ENCODE measurements around the gene RPAIN.
A peak's percentile ranks its signal among the peaks of the same experiment; 100 is the strongest.

The RPAIN gene

GRCh38 chr17:5419356-5419958 lies 525 bp upstream of the RPAIN start, which contains the start of gene NUP88:
TSS of gene NUP88 (minus strand) at chr17:5419662. CDS start at chr17:5419650, 12 bp downstream.
- POLR2A ChIA-PET = interaction anchor here (0.8 to 1.1 kb wide), 4 partner anchors 9 to 32 kb away, joined by 3 to 7 read pairs (median 4); partner anchors contain the start of gene C1QBP
- CTCF ChIA-PET = interaction anchor here (1.0 to 1.3 kb wide), 3 partner anchors 19 to 170 kb away, joined by 3 to 10 read pairs (median 4); partner anchors contain the start of gene C1QBP
- TF ChIP-seq, protein P1, sequence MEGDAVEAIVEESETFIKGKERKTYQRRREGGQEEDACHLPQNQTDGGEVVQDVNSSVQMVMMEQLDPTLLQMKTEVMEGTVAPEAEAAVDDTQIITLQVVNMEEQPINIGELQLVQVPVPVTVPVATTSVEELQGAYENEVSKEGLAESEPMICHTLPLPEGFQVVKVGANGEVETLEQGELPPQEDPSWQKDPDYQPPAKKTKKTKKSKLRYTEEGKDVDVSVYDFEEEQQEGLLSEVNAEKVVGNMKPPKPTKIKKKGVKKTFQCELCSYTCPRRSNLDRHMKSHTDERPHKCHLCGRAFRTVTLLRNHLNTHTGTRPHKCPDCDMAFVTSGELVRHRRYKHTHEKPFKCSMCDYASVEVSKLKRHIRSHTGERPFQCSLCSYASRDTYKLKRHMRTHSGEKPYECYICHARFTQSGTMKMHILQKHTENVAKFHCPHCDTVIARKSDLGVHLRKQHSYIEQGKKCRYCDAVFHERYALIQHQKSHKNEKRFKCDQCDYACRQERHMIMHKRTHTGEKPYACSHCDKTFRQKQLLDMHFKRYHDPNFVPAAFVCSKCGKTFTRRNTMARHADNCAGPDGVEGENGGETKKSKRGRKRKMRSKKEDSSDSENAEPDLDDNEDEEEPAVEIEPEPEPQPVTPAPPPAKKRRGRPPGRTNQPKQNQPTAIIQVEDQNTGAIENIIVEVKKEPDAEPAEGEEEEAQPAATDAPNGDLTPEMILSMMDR (IDR thresholded peaks at IDR 0.05; ENCODE audit: insufficient read depth, low read length, missing control alignments) = no peak
- DNase-seq (ENCODE audit: low read depth, low spot score) = peak; percentile 78
- H3K4me3 ChIP-seq (ENCODE audit: low read depth, low read length) = peak within 1 kb of the TSS; percentile 97

DNA sequence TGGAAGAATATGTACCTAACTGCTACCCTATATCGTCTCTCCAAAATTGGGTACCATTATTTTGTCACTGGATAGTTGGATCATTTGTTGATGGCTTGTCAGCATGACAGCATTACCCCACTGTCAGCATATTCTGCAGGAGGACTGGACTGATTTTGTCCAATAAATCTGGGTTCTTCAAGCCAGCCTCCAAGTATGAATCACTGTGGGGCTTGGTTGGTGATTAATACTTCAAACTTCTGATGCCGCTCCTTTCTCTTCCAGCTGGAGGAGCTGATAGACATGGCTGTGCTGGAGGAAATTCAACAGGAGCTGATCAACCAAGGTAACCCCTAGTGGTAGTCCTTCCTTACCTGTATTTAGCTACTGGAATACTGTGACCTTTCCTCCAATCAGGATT lies 2.5 kb downstream of the RPAIN start:
- H3K4me3 ChIP-seq (ENCODE audit: low read depth, low read length) = no peak overlapping the region
- TF ChIP-seq, protein P1 (IDR thresholded peaks at IDR 0.05; ENCODE audit: insufficient read depth, low read length, missing control alignments) = no peak
- peak; percentile 45 for DNase-seq (ENCODE audit: low read depth, low spot score)
- POLR2A ChIA-PET = interaction anchor here (0.8 to 1.2 kb wide), 2 partner anchors 8 to 13 kb away, joined by 6 to 7 read pairs; no protein-coding TSS in a partner anchor
- CTCF ChIA-PET = interaction anchor here (1.1 to 9.6 kb wide), 4 partner anchors 9 to 63 kb away, joined by 4 to 162 read pairs (median 6); partner anchors contain the start of genes C1QBP and DERL2

DNA sequence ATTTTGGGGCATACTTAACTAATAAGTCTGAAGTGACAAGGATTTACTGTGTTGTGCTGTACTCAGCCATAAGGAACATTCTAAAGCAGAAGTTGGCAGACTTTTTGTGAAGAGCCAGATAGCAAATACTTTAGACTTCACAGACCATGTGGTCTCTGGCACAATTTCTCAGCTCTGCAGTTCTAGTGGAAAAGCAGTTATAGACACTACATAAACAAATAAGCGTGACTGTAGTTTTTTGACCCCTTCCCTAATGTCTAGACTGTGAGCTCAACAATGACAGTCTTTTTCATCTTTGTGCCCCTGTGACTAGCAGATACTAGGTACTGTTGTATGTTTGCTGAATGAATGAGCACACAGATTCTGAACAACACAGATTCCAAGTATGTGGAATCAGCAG lies 4.9 kb downstream of the RPAIN start:
- H3K4me3 ChIP-seq (ENCODE audit: low read depth, low read length) = no peak overlapping the region
- TF ChIP-seq, protein P1 (IDR thresholded peaks at IDR 0.05; ENCODE audit: insufficient read depth, low read length, missing control alignments) = no peak
- POLR2A ChIA-PET = no interaction called here
- no peak for DNase-seq (ENCODE audit: low read depth, low spot score)
- CTCF ChIA-PET = interaction anchor here (1.7 to 9.6 kb wide), 2 partner anchors 10 to 15 kb away, joined by 4 to 162 read pairs; partner anchors contain the start of gene C1QBP

- H3K4me3 ChIP-seq (ENCODE audit: low read depth, low read length) = no peak overlapping the region
- ChIA-PET POLR2A (no interaction called here), CTCF (interaction anchor here (1.0 to 9.6 kb wide), 2 partner anchors 12 to 14 kb away, joined by 3 to 162 read pairs; partner anchors contain the start of gene C1QBP)
- no peak for DNase-seq (ENCODE audit: low read depth, low spot score)
- TF ChIP-seq, protein P1 (IDR thresholded peaks at IDR 0.05; ENCODE audit: insufficient read depth, low read length, missing control alignments) = no peak
These were observed 5.8 kb downstream of the RPAIN start for GRCh38 chr17:5425826-5426225.

DNA sequence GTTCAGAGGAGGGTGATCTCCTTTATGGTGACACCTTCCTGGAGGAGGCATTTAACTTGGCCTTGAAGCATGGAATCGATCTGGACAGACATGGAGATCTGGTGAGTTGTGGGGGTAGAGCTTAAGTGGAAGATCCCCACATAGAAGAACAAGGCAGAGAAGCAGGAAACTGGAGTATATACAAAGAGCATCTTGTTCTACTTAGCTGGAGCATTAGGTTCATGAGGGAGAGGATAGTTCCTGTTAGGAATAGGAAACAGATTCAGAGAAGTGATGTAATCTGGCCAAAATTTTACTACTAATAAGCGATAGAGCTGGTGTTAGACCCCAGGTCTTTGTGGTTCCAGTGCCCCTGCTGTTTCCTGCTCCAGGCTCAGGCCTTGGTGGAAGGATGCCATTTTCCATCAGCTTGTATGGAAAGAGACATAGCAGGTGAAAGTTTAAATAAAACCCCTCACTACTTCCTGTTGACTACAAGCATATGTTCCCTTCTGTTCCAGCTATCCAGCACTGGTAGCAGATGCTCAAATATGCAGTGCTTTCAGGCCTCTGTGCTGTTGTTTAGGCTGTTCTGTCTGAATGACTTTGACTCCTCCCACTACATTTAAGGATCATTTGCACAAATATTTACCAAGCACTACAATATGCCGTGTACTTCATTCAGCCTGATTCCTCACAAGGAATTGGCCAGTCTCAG lies 9.4 kb downstream of the RPAIN start:
- ChIA-PET CTCF (interaction anchor here (9.6 kb wide), 1 partner anchor 11 kb away, joined by 162 read pairs; the partner anchor contains the start of gene C1QBP), POLR2A (interaction anchor here (1.3 kb wide), 1 partner anchor 10 kb away, joined by 4 read pairs; the partner anchor contains the start of genes NUP88 and RPAIN)
- DNase-seq (ENCODE audit: low read depth, low spot score) = no peak
- TF ChIP-seq, protein P1 (IDR thresholded peaks at IDR 0.05; ENCODE audit: insufficient read depth, low read length, missing control alignments) = no peak
- no peak overlapping the region for H3K4me3 ChIP-seq (ENCODE audit: low read depth, low read length)
